Ovary (tissue), 9 donors: Measurements from ENCODE around the gene APBA2. TPM values are rescaled to one million over a fixed set of nuclear protein-coding genes. Genes with fewer than 3 reads are reported as not detected.

Source experiments
- DNase-seq, 5 donors: peaks; one replicate each; pipeline ENCODE4 v3.0.0-alpha.2; 2019 to 2020
- H3K27ac ChIP-seq, 2 donors: fragments of 200-600 bp; one replicate each; pipeline versions ENCODE4 v1.5.1 to v1.8.0; 2019 to 2022
- H3K27me3 ChIP-seq: fragments of 200-600 bp; one replicate; pipeline ENCODE4 v1.8.0; 2022
- H3K36me3 ChIP-seq: fragments of 200-600 bp; sonication (generic); one replicate; pipeline ENCODE4 v1.5.1; 2019
- H3K4me1 ChIP-seq: one replicate; pipeline ENCODE4 v1.8.1; 2013; ENCODE audit warnings: mild to moderate bottlenecking, moderate library complexity; ENCODE audit not compliant: insufficient read depth
- H3K4me3 ChIP-seq: fragments of 200-600 bp; sonication (generic); one replicate; pipeline ENCODE4 v1.5.1; 2017
- H3K9me3 ChIP-seq, 2 donors: fragments of 200-600 bp in 1 of 2; sonication (generic) in 1 of 2; one replicate each; pipeline versions ENCODE4 v1.5.1 to v1.8.1; 2013 to 2019; ENCODE audit warnings: mild to moderate bottlenecking in 1 of 2, moderate library complexity in 1 of 2
- EP300 ChIP-seq: sonication (generic); formaldehyde crosslinking; IDR thresholded peaks from one replicate; pipeline ENCODE4 v1.6.1; 2017; ENCODE audit warnings: antibody characterized with exemption
- POLR2A ChIP-seq: fragments of 450-650 bp; IDR thresholded peaks from one replicate; pipeline ENCODE4 v1.6.1; 2017; ENCODE audit warnings: antibody characterized with exemption, mild to moderate bottlenecking, moderate library complexity
- WGBS, 3 donors: extraction: QIAGEN DNeasy Blood & Tissue Kit in 1 of 3; methylation state at CpG; one replicate each; pipeline versions ENCODE4 v1.1.5 to v1.1.7; 2013 to 2017; 5-methylcytosine and 5-hydroxymethylcytosine counted together
- intact Hi-C, 4 donors: fragments of 100-400 bp; cut with DNase I; formaldehyde crosslinking; loops; one replicate each; pipeline versions ENCODE4 v1.11.0 to v1.15.1; 2022 to 2023
- polyA plus RNA-seq, 2 donors: library from polyadenylated mRNA; stranded (reverse); fragments of 200-250 nt in 1 of 2; fragments of 350-450 nt in 1 of 2; fragmentation: Illumina TruSeq in 1 of 2; extraction: RNeasy Lipid Tissue Mini Kit (QIAGEN cat#74804) in 1 of 2; gene quantifications; one replicate each; pipeline ENCODE4 v1.2.3, GENCODE V29; 2013 to 2014
- total RNA-seq, 7 donors: library from RNA; depleted of rRNA in 2 of 7; stranded (reverse); fragments of >200 nt in 2 of 7; fragmentation: NEBNext Ultra II Directional in 3 of 7; extraction: Animal tissue kit (Norgen Biotek cat#: 25700) in 3 of 7; gene quantifications; one replicate each; pipeline versions ENCODE4 v1.1.0 to v1.2.4, GENCODE V29; 2016 to 2023
- TF ChIP-seq, protein P1 (sequence below), 3 donors: fragments of 450-650 bp in 2 of 3; fragments of 200-600 bp in 1 of 3; IDR thresholded peaks; one replicate each; pipeline versions ENCODE4 v1.5.1 to v1.8.0; 2016 to 2022; ENCODE audit warnings: antibody characterized with exemption in 3 of 3, mild to moderate bottlenecking in 1 of 3
- donor health status: DM: no; HTN: no; CAD: no; lungs with moderate emphysema.
- donor health status: DM: no; HTN: no; CAD: no.
- donor health status: Bipolar disorder and iron deficiency.
- donor health status: DM: yes; HTN: yes; CAD: no.
- donor health status: DM: no; HTN: no; CAD: no.
- donor health status: DM: yes; HTN: yes; CAD: no.

APBA2 gene
- total and polyA plus RNA-seq, 9 donors, result 0.53 to 3.1 (median 1.4) TPM

DNA sequence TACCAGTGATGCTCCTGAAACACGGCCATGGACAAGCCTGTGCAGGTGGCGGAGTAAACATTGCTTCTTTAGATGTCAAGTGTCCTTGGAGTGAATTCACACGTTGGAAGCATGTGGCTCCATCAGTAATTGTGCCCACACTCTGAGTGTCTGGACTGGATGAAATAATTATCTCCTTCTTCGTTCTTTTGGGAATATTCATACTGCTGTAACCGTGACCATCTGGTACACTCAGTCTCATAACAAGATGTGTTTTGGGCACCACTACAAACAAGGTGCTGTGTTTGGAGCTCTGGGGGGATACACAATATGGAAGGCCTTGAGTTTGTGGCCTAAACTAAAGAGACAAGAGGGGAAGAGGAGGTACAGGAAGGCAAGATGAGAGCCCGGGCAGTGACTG is 165.6 kb downstream of the APBA2 start:
- no peaks in the 10 kb centered on the region for H3K27me3 ChIP-seq
- intact Hi-C loops, result no loop called here
- TF ChIP-seq, protein P1, sequence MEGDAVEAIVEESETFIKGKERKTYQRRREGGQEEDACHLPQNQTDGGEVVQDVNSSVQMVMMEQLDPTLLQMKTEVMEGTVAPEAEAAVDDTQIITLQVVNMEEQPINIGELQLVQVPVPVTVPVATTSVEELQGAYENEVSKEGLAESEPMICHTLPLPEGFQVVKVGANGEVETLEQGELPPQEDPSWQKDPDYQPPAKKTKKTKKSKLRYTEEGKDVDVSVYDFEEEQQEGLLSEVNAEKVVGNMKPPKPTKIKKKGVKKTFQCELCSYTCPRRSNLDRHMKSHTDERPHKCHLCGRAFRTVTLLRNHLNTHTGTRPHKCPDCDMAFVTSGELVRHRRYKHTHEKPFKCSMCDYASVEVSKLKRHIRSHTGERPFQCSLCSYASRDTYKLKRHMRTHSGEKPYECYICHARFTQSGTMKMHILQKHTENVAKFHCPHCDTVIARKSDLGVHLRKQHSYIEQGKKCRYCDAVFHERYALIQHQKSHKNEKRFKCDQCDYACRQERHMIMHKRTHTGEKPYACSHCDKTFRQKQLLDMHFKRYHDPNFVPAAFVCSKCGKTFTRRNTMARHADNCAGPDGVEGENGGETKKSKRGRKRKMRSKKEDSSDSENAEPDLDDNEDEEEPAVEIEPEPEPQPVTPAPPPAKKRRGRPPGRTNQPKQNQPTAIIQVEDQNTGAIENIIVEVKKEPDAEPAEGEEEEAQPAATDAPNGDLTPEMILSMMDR (IDR thresholded peaks at IDR 0.05), result no peak
- TF ChIP-seq POLR2A (no peak), EP300 (no peak)
- no peak for DNase-seq
- no peaks in the 10 kb centered on the region for H3K9me3 ChIP-seq
- no peaks in the 10 kb centered on the region for H3K4me1 ChIP-seq
- WGBS, 3 donors, result 71 to 78% (median 74%) methylated on average over 6 of the region's 6 CpGs
- no peak overlapping the region for H3K4me3 ChIP-seq
- no peaks in the 10 kb centered on the region for H3K36me3 ChIP-seq
- no peak overlapping the region for H3K27ac ChIP-seq

DNA sequence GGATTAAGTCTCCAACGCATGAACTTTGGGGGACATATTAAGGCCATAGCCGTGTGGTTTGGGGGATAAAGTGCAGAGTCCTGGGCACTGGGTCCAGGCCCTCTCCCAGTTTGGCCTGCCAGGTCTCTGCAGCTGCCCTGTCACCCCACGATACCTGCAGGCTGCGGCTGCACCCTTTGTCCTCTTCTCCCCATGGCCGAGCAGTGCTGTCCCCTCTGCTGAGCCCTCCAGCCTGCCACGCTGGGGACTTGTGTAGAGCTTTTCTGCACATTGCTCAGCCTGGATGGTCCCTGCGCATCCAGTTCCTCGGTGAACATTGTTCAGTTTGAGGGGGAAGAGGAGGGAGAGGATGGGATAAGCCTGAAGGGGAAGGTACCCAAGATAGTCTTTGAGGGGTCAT is 167.2 kb downstream of the APBA2 start:
- no peak overlapping the region for H3K27ac ChIP-seq
- 90 to 97% (median 95%) methylated on average over 8 of the region's 8 CpGs for WGBS, 3 donors
- H3K36me3 ChIP-seq, result no peaks in the 10 kb centered on the region
- DNase-seq, result no peak
- TF ChIP-seq POLR2A, result no peak
- TF ChIP-seq, protein P1 (IDR thresholded peaks at IDR 0.05), result no peak
- no peak for TF ChIP-seq EP300
- H3K4me3 ChIP-seq, result no peak overlapping the region
- H3K9me3 ChIP-seq, result no peaks in the 10 kb centered on the region
- H3K4me1 ChIP-seq, result no peaks in the 10 kb centered on the region
- intact Hi-C loops, result no loop called here
- H3K27me3 ChIP-seq, result no peaks in the 10 kb centered on the region

DNA sequence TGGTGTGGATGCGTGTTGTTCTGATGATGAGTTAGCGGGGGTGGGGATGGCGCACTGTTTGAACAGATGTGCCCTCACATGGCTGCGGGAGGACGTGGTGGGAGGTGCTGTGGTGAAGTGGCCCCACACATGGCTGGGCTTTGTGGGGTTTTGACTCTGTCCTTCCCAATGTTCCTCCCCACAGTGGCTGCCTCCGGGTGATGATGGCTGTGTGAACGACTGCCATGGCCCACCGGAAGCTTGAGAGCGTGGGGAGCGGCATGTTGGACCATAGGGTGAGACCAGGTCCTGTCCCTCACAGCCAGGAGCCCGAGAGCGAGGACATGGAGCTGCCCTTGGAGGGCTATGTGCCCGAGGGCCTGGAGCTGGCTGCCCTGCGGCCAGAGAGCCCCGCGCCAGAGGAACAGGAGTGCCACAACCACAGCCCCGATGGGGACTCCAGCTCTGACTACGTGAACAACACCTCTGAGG is 167.9 kb downstream of the APBA2 start:
- Histone ChIP-seq H3K4me3 (no peak overlapping the region), H3K9me3 (no peaks in the 10 kb centered on the region), H3K27me3 (no peaks in the 10 kb centered on the region), H3K27ac (no peak overlapping the region), H3K4me1 (no peaks in the 10 kb centered on the region), H3K36me3 (no peaks in the 10 kb centered on the region)
- TF ChIP-seq POLR2A (no peak), EP300 (no peak)
- TF ChIP-seq, protein P1 (IDR thresholded peaks at IDR 0.05), result no peak
- no peak for DNase-seq
- WGBS, 3 donors, result 96 to 98% (median 96%) methylated on average over 18 of the region's 18 CpGs
- intact Hi-C loops, result no loop called here

DNA sequence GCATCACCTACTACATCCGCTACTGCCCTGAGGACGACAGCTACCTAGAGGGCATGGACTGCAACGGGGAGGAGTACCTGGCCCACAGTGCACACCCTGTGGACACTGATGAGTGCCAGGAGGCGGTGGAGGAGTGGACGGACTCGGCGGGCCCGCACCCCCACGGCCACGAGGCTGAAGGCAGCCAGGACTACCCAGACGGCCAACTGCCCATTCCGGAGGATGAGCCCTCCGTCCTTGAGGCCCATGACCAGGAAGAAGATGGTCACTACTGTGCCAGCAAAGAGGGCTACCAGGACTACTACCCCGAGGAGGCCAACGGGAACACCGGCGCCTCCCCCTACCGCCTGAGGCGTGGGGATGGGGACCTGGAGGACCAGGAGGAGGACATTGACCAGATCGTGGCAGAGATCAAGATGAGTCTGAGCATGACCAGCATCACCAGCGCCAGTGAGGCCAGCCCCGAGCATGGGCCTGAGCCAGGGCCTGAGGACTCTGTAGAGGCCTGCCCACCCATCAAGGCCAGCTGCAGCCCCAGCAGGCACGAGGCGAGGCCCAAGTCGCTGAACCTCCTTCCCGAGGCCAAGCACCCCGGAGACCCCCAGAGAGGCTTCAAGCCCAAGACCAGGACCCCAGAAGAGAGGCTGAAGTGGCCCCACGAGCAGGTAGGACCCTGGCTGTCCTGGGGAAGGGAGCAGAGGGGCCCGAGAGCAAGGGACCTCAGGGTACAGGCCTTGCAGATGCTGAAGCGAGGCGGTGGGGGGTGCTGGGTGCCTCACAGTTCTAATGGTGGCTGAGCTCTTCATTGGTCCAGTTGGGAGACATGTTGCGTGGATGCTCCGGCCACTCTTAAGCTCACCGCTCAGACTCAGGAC is 168.6 kb downstream of the APBA2 start:
- TF ChIP-seq EP300 (no peak), POLR2A (no peak)
- TF ChIP-seq, protein P1 (IDR thresholded peaks at IDR 0.05), result no peak
- H3K36me3 ChIP-seq, result no peaks in the 10 kb centered on the region
- no peaks in the 10 kb centered on the region for H3K9me3 ChIP-seq
- H3K4me3 ChIP-seq, result no peak overlapping the region
- H3K27ac ChIP-seq, result no peak overlapping the region
- intact Hi-C loops, result no loop called here
- H3K4me1 ChIP-seq, result no peaks in the 10 kb centered on the region
- 93 to 97% (median 94%) methylated on average over 32 to 34 of the region's 34 CpGs for WGBS, 3 donors
- H3K27me3 ChIP-seq, result no peaks in the 10 kb centered on the region
- no peak for DNase-seq
